IPS-18c (cell line): ENCODE measurements around the gene PLXDC2.
"Not testable (repeated sequence)": the region's sequence is repeated elsewhere in the genome, so short reads cannot be mapped to it uniquely, and the experiment has no call there.

Experiments
- H3K4me3 ChIP-seq: 2 replicates; pipeline ENCODE4 v1.7.0; 2013; ENCODE audit warnings: low read depth, mild to moderate bottlenecking, low read length, moderate library complexity; ENCODE audit not compliant: insufficient read depth
- H3K9me3 ChIP-seq: one replicate; pipeline ENCODE4 v1.6.1; 2013; ENCODE audit warnings: mild to moderate bottlenecking, low read length, moderate library complexity; ENCODE audit not compliant: control insufficient read depth, insufficient read depth

Gene PLXDC2

DNA sequence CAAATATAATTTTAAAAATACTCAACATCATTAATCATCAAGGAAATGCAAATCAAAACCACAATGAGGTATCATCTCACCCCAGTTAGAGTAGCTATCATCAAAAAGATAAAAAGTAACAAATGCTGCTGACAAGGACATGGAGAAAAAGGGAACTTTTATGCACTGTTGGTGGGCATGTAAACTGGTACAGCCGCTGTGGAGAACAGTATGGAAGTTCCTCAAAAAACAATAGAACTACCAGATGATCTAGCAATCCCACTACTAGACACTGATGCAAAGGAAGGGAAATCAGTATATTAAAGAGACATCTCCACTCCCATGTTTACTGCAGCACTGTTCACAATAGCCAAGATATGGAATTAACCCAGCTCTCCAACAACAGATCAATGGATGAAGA, 384.5 kb downstream of the PLXDC2 start:
- no peak overlapping the region for H3K4me3 ChIP-seq
- H3K9me3 ChIP-seq, result no peaks in the 10 kb centered on the region

DNA sequence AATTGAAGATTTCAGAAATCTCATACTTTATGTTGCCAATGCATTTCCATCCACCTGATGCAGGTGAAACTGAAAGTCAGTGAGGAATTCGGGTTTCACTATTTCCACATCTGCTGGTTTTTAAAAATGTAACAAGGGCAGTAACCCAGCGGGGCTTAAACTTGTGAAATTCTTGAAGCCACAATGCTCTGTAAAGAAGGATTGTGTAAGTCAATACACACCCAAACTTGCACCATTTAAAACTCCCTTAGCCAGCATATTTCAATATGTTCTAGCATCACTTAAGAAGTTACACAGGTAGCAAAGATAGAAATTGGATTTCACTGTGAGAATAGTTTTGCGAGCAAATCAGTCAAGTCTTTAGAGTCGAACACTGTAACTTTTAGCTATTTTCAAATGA, 386.1 kb downstream of the PLXDC2 start:
- H3K9me3 ChIP-seq, result no peaks in the 10 kb centered on the region
- no peak overlapping the region for H3K4me3 ChIP-seq

DNA sequence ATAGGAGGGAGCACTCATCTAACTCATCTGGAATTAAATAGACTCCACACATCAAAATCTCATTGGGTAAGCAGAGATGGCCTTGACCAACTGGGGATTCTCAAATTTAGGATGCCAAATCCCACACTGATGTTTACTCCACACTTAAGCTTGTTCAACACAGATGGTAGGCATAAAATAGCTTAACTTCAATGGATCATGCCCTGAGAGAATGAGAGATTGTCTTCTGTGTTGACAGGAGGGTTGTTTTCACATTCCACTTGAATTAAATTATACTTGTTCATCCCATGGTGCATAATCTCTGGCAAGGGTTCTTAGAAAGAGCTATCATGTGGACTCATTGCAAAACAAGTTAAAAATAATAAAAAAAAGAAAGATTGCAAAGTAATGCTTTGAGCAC, 391.4 kb downstream of the PLXDC2 start:
- no peak overlapping the region for H3K4me3 ChIP-seq
- no peaks in the 10 kb centered on the region for H3K9me3 ChIP-seq

DNA sequence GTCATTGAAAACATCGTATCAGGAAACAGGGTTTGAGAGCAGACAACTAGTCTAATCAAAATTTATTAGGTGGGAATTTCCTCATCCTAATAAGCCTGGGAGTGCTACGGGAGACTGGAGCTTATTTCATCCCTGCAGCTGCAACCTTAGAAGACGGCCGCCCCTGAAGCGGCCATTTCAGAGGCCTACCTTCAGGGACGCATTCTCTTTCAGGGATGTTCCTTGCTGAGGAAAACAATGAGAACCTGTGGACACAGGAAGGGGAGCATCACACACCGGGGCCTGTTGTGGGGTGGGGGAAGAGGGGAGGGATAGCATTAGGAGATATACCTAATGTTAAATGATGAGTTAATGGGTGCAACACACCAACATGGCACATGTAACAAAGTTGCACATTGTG, 392.9 kb downstream of the PLXDC2 start:
- not testable (repeated sequence) for H3K4me3 ChIP-seq, H3K9me3 ChIP-seq

DNA sequence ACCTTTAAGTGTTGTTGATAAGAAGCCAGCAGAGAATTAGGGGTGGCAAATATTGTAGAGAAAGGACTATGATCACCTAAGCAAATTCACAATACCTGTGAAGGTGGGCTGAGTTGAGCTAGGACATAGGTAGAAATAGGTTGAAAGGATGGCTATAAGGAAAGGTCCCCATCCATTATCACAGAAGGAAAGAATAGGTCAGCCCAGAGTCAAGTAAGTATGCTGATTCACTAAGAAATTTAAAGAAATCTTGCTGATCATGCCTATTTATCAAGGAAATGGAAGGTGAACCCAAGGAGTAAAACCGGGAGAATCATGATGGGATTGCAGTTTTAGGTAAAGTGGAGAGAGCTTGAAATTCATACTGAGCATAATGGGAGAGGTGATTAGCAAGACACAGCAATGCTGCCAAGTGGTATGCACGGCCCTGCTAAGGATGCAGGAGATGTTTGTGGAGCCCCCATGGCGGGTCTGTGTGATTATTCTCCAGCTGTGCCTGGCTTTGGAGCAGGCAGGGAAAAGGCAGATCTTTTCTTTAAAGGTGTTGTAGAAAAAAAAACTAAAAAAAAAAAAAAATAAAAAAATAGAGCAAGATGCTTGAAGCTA, 399.4 kb downstream of the PLXDC2 start:
- H3K9me3 ChIP-seq, result no peaks in the 10 kb centered on the region
- no peak overlapping the region for H3K4me3 ChIP-seq

GRCh38 chr10:20221356-20221755, 405.1 kb downstream of the PLXDC2 start:
- Histone ChIP-seq H3K9me3 (no peaks in the 10 kb centered on the region), H3K4me3 (no peak overlapping the region)

DNA sequence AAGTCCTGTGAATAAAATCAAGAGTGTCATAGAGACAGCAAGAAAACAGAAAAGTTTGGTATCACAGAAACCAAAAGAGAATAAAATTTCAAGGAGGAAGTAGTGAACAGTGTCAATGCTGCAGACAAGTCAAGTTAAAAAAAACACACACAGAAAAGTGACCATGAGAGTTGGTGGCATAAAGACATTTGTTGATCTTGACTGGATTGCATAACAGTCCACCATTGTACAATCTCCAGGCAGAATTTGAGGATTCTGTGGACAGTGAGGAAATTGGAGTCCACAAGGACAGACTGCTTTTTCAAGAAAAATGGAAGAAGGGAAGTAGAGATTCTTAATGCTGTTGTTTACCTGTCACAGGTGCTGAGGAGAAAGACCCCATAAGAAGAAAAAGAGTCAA, 412.5 kb downstream of the PLXDC2 start:
- Histone ChIP-seq H3K4me3 (no peak overlapping the region), H3K9me3 (no peaks in the 10 kb centered on the region)

DNA sequence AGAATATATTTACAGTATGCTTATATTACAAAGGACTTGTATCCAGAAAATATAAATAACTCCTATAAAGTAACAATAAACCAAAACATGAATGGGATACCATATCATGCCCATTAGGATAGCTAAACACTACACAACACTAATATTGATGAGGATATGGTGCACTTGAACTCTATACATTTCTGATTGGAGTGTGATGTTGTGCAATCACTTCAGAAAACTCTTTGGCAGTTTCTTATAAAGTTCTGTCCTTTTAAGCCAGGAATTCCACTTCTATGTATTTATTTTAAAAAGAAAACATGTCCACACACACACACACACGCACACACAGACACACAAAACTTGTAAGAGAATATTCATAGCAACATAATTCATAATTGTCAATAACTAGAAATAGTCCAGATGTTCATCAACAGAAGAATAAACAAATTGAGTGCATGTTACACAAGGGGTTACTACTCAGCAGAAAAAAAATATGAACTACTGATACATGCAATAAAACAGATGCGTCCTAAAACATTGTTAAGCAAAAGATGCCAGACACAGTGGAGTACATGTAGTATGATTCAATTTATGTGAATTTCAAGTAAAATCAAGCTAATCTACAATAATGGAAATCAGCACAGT, 416.0 kb downstream of the PLXDC2 start:
- H3K4me3 ChIP-seq, result no peak overlapping the region
- H3K9me3 ChIP-seq, result no peaks in the 10 kb centered on the region

DNA sequence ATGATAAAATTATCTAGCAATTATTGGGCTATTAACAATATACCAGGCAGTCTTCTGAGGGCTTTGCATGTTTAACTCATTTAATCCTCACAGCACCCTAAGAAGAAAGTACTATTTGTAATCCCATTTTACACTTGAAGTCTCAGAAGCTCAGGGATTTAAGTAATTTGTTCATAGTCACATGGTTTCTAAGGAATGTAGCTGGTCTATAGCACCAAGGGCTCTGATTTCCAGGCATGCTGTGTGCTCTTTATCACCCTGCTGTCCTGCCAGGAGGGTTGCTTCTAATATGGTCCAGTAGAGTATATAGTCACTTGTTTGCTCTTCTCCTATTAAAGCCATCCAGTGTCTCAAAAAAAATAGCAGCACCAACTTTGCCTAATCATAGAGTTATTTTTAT, 417.2 kb downstream of the PLXDC2 start:
- Histone ChIP-seq H3K4me3 (no peak overlapping the region), H3K9me3 (no peaks in the 10 kb centered on the region)

- Histone ChIP-seq H3K9me3 (no peaks in the 10 kb centered on the region), H3K4me3 (no peak overlapping the region)
Measured at GRCh38 chr10:20234579-20234978, 418.3 kb downstream of the PLXDC2 start.

DNA sequence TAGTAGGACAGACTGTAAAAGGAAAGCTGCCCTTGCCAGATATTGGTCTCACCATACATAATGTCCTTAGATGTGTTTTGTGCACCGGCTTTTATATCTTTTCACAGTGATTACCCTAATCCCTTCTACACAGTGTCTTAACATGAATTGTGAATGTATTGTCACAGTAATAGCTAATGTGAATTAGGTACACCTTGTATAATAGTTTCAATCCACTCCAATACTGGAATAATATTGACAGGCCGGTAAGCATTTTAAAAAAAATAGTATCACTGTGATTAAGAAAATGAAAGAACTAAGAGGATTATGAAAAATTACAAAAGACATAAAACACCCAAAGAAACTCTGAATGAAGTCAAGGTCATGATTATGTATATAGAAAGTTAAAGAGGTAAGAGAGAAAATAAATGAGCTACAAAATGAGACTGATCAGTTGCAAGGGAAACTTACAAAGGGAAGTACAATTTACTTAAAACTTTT, 420.9 kb downstream of the PLXDC2 start:
- Histone ChIP-seq H3K4me3 (no peak overlapping the region), H3K9me3 (no peaks in the 10 kb centered on the region)

DNA sequence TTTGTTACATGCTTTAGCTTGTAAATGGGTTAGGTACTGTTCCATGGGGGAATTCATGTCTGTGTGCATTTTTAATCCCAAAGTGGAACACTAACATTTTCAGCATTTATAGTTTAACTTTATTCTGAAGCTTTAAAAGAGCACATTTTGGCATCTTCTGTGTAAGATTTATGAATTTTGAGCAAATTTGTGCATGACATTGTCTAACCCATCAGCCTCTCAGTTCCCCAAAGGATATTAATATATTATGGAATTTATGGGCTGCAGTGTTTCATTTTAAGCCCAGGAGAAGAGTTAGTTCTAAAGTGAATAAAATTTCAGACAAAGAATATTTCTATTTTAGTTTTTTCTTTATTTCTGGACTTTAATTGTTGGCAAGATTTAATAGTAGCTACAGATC, 421.4 kb downstream of the PLXDC2 start:
- no peak overlapping the region for H3K4me3 ChIP-seq
- no peaks in the 10 kb centered on the region for H3K9me3 ChIP-seq

- H3K9me3 ChIP-seq, result no peaks in the 10 kb centered on the region
- no peak overlapping the region for H3K4me3 ChIP-seq
Measured at GRCh38 chr10:20240643-20241042, 424.4 kb downstream of the PLXDC2 start.

DNA sequence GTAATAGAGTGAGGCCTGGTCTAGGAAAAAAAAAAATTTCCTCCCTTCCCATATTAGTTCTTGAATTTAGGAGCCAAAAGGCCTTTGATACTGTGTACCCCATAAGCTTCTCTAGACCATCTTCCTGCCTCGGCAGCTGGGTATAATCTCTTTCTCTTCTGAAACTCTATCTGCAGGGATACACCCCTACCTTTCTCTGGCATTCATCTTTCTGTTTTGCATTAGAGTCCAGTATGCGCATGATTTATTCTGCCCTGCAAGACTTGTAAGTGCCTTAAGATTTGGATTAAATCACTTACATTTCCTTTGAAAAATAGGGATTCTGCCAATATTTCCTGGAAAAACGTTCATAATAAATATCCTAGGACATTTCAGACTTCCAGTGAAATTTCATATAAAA, 431.2 kb downstream of the PLXDC2 start:
- no peak overlapping the region for H3K4me3 ChIP-seq
- H3K9me3 ChIP-seq, result no peaks in the 10 kb centered on the region

DNA sequence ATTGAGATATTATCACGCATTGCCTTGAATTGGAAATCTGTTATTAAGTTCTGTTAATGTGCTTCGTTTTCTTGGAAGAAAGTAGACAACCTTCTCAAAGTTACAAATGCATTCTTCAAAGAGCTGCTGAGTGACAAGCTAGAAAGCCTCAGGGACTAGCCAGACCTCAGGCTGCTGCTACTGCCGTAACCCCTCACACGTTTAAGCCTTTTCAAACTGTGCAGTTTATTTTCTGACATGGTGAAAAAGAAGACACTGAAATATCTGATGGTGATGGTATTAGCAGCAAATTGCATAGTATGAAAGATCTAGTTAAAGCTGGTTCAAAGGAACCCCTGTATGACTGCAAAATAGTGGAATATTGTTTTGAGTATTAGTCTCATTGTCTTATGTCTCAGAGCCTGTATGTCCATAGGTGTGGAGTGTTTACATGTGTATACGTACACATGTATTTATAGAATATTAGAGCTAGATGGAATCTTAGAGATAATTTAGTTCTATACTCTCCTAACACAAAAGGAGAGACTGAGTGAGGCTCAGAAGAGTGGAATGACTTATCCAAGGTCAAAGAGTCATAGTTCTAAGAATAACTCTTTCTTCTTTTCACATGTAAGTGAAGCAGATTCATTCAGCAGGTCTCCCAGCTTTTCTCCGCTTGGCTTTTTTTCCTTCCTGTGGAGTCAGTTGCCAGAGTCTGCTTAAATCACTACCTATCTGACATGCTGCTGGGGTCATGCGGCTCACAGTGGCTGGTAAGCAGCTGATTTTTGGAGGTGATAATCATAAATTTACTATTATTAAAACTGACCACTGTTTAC, 431.9 kb downstream of the PLXDC2 start:
- H3K4me3 ChIP-seq, result no peak overlapping the region
- H3K9me3 ChIP-seq, result no peaks in the 10 kb centered on the region

GRCh38 chr10:20254078-20254477, 437.8 kb downstream of the PLXDC2 start:
- H3K9me3 ChIP-seq, result no peaks in the 10 kb centered on the region
- H3K4me3 ChIP-seq, result no peak overlapping the region

GRCh38 chr10:20254497-20254896, 438.3 kb downstream of the PLXDC2 start:
- H3K9me3 ChIP-seq, result no peaks in the 10 kb centered on the region
- H3K4me3 ChIP-seq, result no peak overlapping the region

DNA sequence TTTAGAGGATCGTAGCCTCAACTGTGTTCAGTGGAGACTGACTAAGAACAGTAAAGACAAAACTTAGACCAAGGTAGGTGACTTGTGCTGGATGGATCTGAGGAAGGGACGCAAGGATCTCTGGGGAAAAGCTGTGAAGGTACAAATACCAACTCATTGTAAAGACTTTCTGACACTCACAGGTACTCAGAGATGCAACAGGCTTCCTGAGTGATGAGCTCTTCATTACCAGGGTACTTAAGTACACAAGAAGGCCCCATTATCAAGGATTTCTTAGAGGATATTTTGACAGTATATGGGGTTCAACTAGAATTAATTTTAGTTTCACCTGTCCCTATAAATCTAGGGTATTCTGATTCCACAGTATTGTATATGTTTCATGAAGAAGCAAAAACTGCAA, 440.7 kb downstream of the PLXDC2 start:
- Histone ChIP-seq H3K9me3 (no peaks in the 10 kb centered on the region), H3K4me3 (no peak overlapping the region)
